Measurements from ENCODE around the gene THAP11.

- no peak for TF ChIP-seq EZH2 (IDR thresholded peaks at IDR 0.05; ENCODE audit: low read length, unreplicated experiment)
- no peak for TF ChIP-seq CTCF (conservative IDR thresholded peaks at IDR 0.05; ENCODE audit: low read depth, low read length)
Observed at GRCh38 chr16:67864594-67864993, 22.5 kb downstream of the THAP11 start.

All from PC-3 (cell line).